Measurements from ENCODE around the gene FAM181A.

- no peak for TF ChIP-seq EZH2 (IDR thresholded peaks at IDR 0.05; ENCODE audit: insufficient read depth, poor library complexity, severe bottlenecking)
- no peak for TF ChIP-seq EZH2phosphoT487 (IDR thresholded peaks at IDR 0.05; ENCODE audit: insufficient read depth, low read depth)
Measured at GRCh38 chr14:93889739-93890483, 37.2 kb upstream of the FAM181A start.
